AG09319 (cell line): ENCODE measurements around the gene PCP4L1.
"Not testable (repeated sequence)": the region's sequence is repeated elsewhere in the genome, so short reads cannot be mapped to it uniquely, and the experiment has no call there.

Experiments used
- DNase-seq: peaks from one replicate; pipeline ENCODE4 v3.0.0-alpha.2; 2010; ENCODE audit warnings: low read depth; ENCODE audit errors: extremely low read depth
- TF ChIP-seq, protein P1 (sequence below): IDR thresholded peaks from 2 replicates; pipeline ENCODE4 v1.5.1; 2011; ENCODE audit warnings: low read depth, mild to moderate bottlenecking, inconsistent platforms, low read length, moderate library complexity

The PCP4L1 gene

GRCh38 chr1:161218301-161219077 is 40.1 kb upstream of the PCP4L1 start:
- TF ChIP-seq, protein P1, sequence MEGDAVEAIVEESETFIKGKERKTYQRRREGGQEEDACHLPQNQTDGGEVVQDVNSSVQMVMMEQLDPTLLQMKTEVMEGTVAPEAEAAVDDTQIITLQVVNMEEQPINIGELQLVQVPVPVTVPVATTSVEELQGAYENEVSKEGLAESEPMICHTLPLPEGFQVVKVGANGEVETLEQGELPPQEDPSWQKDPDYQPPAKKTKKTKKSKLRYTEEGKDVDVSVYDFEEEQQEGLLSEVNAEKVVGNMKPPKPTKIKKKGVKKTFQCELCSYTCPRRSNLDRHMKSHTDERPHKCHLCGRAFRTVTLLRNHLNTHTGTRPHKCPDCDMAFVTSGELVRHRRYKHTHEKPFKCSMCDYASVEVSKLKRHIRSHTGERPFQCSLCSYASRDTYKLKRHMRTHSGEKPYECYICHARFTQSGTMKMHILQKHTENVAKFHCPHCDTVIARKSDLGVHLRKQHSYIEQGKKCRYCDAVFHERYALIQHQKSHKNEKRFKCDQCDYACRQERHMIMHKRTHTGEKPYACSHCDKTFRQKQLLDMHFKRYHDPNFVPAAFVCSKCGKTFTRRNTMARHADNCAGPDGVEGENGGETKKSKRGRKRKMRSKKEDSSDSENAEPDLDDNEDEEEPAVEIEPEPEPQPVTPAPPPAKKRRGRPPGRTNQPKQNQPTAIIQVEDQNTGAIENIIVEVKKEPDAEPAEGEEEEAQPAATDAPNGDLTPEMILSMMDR, result no peak
- no peak for DNase-seq

- no peak for DNase-seq
Measured at GRCh38 chr1:161219078-161219892, 39.3 kb upstream of the PCP4L1 start.

GRCh38 chr1:161220002-161220401 is 38.5 kb upstream of the PCP4L1 start:
- TF ChIP-seq, protein P1, result no peak
- DNase-seq, result no peak

More at GRCh38 chr1:161219078-161219892, 39.3 kb upstream of the PCP4L1 start:
- TF ChIP-seq, protein P1, result no peak

- TF ChIP-seq, protein P1, result no peak
- DNase-seq, result no peak
Measured at GRCh38 chr1:161222175-161223019, 36.1 kb upstream of the PCP4L1 start.

GRCh38 chr1:161223805-161224694 is 34.5 kb upstream of the PCP4L1 start:
- TF ChIP-seq, protein P1, result no peak
- DNase-seq, result no peak

- not testable (repeated sequence) for DNase-seq
Measured at GRCh38 chr1:161224695-161225087, 33.9 kb upstream of the PCP4L1 start.

- no peak for DNase-seq
- TF ChIP-seq, protein P1, result no peak
Measured at GRCh38 chr1:161225178-161225533, 33.4 kb upstream of the PCP4L1 start.
